NCI-H128 (cell line): ENCODE data around the gene PRF1.
A peak's percentile ranks its signal among the peaks of the same experiment; 100 is the strongest.
"Not testable (repeated sequence)": the region's sequence is repeated elsewhere in the genome, so short reads cannot be mapped to it uniquely, and the experiment has no call there.

ENCODE experiments used
- DNase-seq: peaks from one replicate; lab custom pipeline; 2025; ENCODE audit not compliant: unreplicated experiment; lab: John Stamatoyannopoulos, UW

The PRF1 gene

GRCh38 chr10:70594161-70594560, 8.4 kb downstream of the PRF1 start:
- DNase-seq = no peak

GRCh38 chr10:70593513-70593890, 9.0 kb downstream of the PRF1 start:
- no peak for DNase-seq

GRCh38 chr10:70592746-70593512, 9.6 kb downstream of the PRF1 start:
- DNase-seq = no peak

- no peak for DNase-seq
Measured at GRCh38 chr10:70592186-70592735, 10.3 kb downstream of the PRF1 start.

GRCh38 chr10:70590655-70591416, 11.7 kb downstream of the PRF1 start:
- no peak for DNase-seq

- DNase-seq = no peak
Measured at GRCh38 chr10:70589762-70590654, 12.5 kb downstream of the PRF1 start.

- no peak for DNase-seq
Measured at GRCh38 chr10:70588859-70589570, 13.5 kb downstream of the PRF1 start.

- DNase-seq = no peak
Measured at GRCh38 chr10:70588255-70588654, 14.3 kb downstream of the PRF1 start.

- DNase-seq = no peak
Measured at GRCh38 chr10:70587045-70587658, 15.4 kb downstream of the PRF1 start.

- DNase-seq = no peak
Measured at GRCh38 chr10:70586348-70586930, 16.1 kb downstream of the PRF1 start.

GRCh38 chr10:70585578-70586169, 16.9 kb downstream of the PRF1 start:
- DNase-seq = peak; percentile 4

GRCh38 chr10:70584909-70585544, 17.5 kb downstream of the PRF1 start:
- peak; percentile 83 for DNase-seq

- peak; percentile 49 for DNase-seq
Measured at GRCh38 chr10:70584366-70584765, 18.2 kb downstream of the PRF1 start.

- DNase-seq = no peak
Measured at GRCh38 chr10:70583669-70584037, 18.9 kb downstream of the PRF1 start.

- no peak for DNase-seq
Measured at GRCh38 chr10:70582793-70583668, 19.5 kb downstream of the PRF1 start.

GRCh38 chr10:70581176-70581575, 21.4 kb downstream of the PRF1 start:
- DNase-seq = not testable (repeated sequence)

- DNase-seq = no peak
Measured at GRCh38 chr10:70579234-70580002, 23.1 kb downstream of the PRF1 start.
